HG02970 (cell line): Measurements from ENCODE around the gene VWA7.

ENCODE experiments used
- ATAC-seq: cut with Tn5 transposase; IDR thresholded peaks from one replicate; pipeline ENCODE4 v1.9.1; 2021; ENCODE audit warnings: mild to moderate bottlenecking, moderate library complexity, moderate number of reproducible peaks; ENCODE audit not compliant: unreplicated experiment, low FRiP score

VWA7 gene

DNA sequence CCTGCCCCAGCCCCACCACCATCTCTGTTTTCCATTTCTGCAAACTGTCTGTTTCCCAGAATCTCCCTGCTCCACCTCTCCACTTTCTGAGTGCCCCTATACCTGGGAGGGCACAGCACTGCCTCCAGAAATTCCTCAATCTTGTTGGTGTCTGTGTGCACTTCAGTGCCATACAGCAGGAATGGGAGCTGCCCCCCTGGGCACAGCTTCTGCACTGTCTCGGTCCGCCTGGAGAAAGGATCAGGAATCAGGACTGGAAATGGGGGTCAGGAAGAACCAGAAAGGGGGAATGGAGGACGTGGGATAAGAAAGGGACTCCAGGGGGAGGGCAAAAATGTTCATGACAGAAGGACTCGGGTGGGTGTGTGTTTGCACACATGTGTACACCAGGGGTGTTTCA lies 43.4 kb downstream of the VWA7 start:
- ATAC-seq = no peak

DNA sequence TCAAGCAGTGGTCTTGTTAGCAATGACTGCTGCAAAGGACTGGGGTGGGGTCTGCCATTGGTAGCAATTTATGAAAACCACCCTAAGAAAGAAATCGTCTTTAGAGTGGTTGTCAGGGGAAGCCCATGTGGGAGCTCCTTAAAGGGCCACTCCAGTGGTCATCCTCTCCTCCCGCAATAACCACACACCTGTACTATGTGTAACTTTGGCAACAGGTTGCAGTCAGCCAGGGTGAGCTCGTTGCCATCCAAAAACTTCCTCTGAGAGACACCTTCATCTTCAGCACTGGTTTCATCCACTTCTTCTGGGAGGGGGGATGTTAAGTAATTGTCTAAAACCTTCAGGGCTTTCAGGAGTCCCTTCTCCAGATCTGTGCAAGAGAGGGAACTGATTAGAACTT lies 45.1 kb downstream of the VWA7 start:
- ATAC-seq = no peak

DNA sequence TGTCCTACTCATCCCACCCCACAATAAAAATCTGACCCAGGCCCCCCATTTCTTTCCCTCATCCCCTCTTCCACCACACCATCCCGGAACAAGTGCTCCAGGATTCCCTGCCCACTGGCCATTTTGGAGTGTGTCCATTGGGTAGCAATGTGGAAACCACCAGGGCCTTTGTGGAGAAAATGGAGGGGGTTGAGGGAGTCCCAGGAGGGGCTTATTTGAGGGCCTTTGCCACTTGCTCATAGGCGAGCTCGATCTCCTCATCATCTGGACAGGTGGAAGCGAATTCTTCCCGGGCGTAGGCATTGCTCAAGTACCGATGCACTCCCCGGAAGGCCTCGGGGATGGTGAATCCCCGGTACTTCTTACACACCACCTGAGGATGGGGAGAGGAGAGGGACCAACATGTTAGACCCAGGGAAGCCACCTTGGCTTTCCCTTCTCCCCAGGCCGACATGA lies 46.5 kb downstream of the VWA7 start:
- ATAC-seq = no peak

DNA sequence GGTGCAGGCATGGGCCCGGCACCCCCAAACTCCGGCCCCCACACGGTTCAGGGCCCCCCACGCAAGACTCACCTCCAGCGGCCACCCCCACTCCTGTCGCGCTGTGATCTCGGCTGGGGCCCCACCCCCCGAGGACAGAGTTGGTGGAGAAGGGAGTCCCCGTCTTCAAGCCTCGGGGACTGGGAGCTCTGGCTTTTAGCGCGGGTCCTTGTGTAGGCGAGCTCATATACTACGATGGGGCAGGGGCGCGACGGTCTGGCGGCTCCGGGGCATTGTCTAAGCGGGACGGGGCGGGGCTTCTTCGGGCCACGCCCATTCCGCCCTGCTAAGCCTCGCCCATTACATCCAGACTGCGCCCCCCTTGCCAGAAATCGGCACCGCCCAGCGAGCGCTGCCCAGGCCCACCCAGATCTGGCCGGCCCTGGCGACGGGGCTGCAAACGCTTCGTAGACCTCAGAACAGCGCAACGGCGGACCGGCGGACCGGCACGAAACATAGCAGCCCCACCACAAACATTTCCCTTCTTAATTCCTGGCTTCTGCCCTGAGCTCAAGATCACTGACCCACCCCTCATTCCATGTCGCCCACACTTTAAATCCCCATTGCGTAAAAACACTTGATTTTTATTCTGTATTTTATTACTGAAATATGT lies 47.0 kb downstream of the VWA7 start:
- ATAC-seq = peak; percentile 38

DNA sequence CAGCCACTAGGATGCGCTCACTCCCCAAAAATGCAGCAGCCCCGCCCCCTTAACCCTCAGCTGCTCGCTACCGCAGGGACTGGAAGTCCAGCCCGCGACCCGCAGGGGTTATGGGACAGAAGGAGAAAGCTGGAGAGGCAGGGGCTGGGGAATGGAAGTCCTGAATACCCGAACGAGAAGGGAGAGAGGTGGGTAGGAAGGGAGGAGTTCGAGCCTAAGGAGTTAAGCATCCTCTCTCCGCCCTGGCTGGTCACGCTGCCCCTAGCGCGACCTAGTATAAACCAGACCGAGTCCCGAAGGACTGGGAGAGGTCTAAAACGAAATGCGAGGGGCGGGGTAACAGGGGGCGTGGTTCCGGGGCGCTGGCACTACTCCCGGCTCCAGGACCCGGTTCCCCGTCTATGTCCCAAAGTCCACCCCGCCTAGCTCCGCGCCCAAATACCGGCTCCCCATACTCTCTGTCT lies 47.6 kb downstream of the VWA7 start:
- ATAC-seq = peak; percentile 42

GRCh38 chr6:31728767-31729514 lies 48.2 kb downstream of the VWA7 start, which contains the start of gene DDAH2:
DDAH2 (minus strand) TSS chr6:31729299; CDS start chr6:31729161, 138 bp downstream.
- ATAC-seq = no peak

DNA sequence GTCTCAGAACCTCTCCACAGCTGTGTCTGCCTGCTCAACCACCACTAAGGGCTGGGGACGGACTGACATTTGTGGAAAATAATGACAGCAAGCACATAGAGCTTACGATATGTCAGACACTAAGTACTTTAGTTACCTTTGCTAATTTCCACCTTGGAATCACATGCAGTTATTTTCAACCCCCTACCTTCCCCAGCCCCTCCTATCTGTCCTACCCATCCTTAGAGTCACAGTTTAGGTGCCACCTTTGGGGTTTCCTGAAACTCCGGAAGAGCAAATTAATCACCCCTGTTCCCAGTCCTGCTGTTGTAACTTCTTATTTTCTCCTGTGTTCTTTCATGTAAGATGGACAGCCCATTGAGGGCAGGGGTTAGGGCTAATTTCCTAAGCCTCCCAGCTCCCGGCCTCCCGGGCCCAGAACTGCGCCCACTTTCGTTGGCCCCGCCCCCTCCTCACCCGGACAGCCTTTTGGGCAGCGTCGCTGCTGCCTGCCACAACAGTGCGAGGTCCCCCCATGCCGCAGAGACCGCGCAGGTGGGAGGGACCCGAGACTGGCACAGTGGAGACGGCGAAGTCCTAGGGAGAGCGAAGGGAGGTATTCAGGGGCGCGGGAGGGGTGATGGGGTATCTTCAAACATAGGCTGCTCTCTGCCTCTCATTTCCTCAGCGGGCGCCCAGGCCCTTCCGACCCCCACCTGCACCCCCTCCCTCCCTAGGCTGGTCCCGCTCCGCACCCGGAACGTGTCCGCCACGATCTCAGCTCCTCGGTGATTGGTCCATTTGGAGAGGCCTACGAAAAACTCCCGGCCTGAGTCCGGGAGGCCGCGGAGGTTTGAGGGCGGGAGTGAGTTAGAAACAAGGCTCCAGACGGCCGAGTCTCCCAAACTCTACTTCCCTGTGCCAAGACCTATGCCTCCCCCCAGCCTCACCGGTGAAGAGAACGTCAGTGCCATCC lies 49.1 kb downstream of the VWA7 start:
- ATAC-seq = no peak

GRCh38 chr6:31727034-31727716 lies 50.0 kb downstream of the VWA7 start:
- ATAC-seq = no peak

DNA sequence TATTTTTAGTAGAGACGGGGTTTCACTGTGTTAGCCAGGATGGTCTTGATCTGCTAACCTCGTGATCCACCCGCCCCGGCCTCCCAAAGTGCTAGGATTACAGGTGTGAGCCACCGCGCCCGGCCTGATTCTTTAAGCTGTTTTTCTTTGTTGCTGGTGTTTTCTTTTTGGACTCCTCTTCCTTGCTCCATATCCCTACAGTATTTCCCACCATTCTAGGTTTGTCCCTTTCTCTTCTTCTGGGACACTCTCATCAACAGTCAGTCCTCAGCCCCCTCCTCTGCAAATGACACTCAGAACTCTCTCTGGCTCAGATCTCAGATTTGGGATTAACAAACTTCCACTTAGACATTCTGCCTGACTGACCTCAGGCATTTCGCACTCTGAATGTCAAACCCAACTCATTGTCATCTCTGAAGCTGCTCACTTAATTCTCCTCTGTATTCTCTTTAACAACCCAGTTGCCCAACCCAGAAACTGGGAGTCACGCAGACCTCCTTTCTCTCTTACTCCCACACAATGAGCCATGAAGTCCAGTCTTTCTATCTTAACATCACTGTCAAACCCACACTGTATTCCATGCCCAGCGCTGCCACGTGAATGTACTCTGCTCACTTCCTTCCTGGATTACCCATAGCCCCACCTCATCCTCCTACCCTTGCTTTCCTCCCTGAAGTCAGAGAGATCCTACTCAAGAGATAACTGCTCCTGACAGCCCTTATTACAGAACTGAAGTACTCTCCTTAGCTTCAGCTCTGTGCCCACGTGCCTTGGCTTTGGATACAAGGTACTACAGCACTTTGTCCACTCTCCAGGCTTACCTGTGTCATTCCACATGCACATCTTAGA lies 51.4 kb downstream of the VWA7 start:
- no peak for ATAC-seq

DNA sequence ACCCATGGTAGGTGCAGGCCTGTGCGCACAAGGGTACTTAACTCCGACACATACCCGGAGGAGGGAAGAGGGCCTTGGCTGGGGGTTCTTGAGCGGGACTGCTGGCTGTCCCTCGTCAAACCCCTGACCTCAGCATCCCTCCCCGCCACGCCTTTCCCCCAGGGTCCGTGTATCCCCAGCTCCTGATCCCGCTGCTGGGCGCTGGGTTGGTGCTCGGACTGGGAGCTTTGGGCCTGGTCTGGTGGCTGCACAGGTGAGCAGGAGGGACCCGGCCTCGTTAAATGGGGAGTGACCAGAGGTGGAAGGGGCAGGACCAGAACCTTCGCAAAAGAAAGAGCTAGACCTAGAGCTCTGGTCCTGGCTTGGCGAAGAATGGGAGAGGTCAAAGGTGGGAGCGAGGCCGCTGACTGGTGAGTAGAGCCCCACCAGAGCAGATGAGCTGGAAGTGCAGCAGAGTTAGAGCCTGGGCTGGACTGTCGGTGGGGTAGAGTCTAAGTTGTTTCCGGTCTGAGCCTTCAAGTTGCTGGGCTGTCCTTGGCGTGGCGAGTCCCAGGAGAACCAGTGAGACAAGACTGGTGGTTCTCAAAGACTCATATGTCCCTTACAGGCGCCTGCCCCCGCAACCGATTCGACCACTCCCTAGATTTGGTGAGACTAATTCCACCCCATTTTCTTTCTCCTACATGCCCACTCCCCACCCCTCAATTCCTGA lies 53.0 kb downstream of the VWA7 start:
- ATAC-seq = no peak

- ATAC-seq = no peak
Measured at GRCh38 chr6:31723245-31723979, 53.7 kb downstream of the VWA7 start, which contains the start of gene MPIG6B. MPIG6B (plus strand) TSS chr6:31723373; CDS start chr6:31723384, 11 bp downstream.

DNA sequence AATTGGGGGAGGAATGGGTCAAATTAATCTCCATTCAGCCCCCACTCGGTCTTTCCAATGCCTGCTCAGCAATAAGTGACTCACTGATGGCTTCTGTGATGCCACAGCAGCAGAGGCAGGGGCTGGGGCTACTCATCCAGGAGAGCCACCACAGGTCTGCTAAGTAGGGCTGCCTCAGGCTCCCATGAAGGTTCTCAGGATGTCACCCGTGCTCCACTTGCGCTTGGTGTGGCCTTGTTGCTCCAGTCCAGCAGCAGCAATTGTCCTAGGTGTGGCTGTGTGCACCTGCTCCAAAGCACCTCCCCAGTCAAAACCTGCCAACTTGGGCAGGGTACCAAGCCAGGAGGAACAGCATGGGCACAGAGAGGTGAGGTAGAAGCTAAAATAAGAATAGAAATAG lies 55.0 kb downstream of the VWA7 start:
- ATAC-seq = no peak

DNA sequence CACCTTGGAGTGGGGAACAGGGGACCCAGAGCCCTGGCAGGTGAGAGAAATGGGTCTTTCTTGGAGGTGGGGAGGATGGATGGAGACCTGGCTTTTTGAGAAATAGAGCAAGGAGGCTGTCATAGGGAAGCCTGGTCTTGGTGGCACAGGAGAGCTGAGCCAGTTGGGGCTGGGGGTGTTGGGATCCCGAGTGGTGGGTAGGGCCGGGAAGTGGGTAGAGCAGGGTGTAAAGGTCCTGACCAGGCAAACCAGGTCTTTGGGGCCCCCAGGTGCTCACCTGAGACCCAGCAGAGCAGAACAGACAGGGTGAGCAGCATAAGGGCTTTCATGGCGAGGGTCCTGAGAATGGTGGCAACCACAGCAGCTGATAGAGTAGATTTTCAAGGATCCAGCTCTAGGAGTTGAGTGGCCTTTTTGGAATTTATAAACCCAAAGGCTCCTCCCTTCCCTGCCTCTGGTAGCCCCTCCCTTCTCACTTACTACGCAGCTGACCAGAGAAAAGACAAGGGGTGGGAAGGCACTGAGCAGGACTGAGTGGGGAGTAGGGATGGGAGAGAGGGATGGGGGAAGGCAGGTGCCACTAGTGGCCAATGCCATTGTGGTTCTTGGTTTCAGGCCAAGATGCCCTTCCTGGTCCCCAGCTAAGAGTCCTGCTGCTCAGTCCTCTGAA lies 55.6 kb downstream of the VWA7 start, which contains the start of gene LY6G6C:
Gene LY6G6C, minus strand, starts transcription at position 396 of the 670 bp plus-strand sequence. Its CDS starts 67 bp downstream, at position 329.
- no peak for ATAC-seq

GRCh38 chr6:31720196-31720770 lies 56.8 kb downstream of the VWA7 start:
- no peak for ATAC-seq

DNA sequence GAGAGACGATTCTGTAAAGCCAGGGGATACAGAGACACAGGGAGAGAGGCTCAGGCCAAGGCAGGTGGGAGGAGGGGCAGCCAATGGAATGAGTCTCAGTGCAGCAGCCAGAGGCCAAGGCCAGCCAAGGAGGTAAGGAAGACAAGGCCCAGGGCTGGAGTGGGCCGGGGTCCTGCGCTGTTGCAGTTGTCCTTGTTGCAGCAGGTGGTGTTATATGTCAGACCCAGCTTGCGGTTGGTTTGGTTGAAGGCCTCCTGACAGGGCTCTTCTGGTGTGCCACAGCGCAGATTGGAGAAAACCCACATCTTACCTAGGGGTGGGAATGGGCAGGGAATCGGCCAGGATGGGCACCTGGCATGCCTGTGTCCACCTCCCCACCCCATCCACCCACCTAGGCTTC lies 58.1 kb downstream of the VWA7 start:
- no peak for ATAC-seq

DNA sequence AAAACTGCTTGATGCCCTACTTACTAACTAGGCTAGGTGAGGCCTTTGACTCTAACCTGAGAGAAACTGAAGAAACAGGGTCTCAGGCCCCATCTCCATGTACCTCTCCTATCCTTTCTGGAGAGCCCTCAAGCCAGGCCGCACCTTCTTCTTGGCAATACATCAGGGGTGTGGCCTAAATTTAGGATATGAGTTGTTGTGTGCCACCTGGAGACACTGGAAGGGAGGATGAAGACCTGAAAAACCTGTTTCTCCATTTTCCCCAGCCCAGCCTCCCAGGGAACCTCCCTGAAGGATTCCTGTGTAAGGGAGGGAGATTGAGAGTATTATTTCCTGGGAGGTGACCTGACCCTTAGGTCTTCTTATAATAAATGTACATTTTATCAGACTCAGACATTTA lies 58.9 kb downstream of the VWA7 start:
- no peak for ATAC-seq
